ENCODE results near the gene GMPPB.
"Not testable (repeated sequence)": the region's sequence is repeated elsewhere in the genome, so short reads cannot be mapped to it uniquely, and the experiment has no call there.

GMPPB gene

GRCh38 chr3:49712631-49713317, 11.0 kb downstream of the GMPPB start:
- DNase-seq: no peak

- no peak for DNase-seq
Observed at GRCh38 chr3:49712166-49712565, 11.6 kb downstream of the GMPPB start.

- DNase-seq: no peak
Observed at GRCh38 chr3:49711489-49711888, 12.3 kb downstream of the GMPPB start.

- no peak for DNase-seq
Observed at GRCh38 chr3:49709852-49710251, 13.9 kb downstream of the GMPPB start.

- DNase-seq: no peak
Observed at GRCh38 chr3:49707113-49707480, 16.7 kb downstream of the GMPPB start.

GRCh38 chr3:49706456-49707112, 17.2 kb downstream of the GMPPB start:
- DNase-seq: no peak

GRCh38 chr3:49705390-49705960, 18.3 kb downstream of the GMPPB start:
- no peak for DNase-seq

GRCh38 chr3:49704629-49705028, 19.1 kb downstream of the GMPPB start:
- DNase-seq: no peak

- no peak for DNase-seq
Observed at GRCh38 chr3:49703956-49704355, 19.8 kb downstream of the GMPPB start.

- DNase-seq: peak; percentile 64
Observed at GRCh38 chr3:49703443-49703927, 20.3 kb downstream of the GMPPB start.

GRCh38 chr3:49702672-49703071, 21.1 kb downstream of the GMPPB start:
- no peak for DNase-seq

- no peak for DNase-seq
Observed at GRCh38 chr3:49701388-49702077, 22.2 kb downstream of the GMPPB start.

GRCh38 chr3:49700453-49701128, 23.2 kb downstream of the GMPPB start:
- no peak for DNase-seq

GRCh38 chr3:49700014-49700413, 23.7 kb downstream of the GMPPB start:
- DNase-seq: no peak

- DNase-seq: peak; percentile 57
Observed at GRCh38 chr3:49699281-49699979, 24.3 kb downstream of the GMPPB start.

- not testable (repeated sequence) for DNase-seq
Observed at GRCh38 chr3:49695350-49696015, 28.3 kb downstream of the GMPPB start.

- DNase-seq: not testable (repeated sequence)
Observed at GRCh38 chr3:49694409-49695070, 29.2 kb downstream of the GMPPB start.

GRCh38 chr3:49691481-49691880, 32.3 kb downstream of the GMPPB start:
- DNase-seq: not testable (repeated sequence)

GRCh38 chr3:49690856-49691255, 32.9 kb downstream of the GMPPB start:
- not testable (repeated sequence) for DNase-seq

- not testable (repeated sequence) for DNase-seq
Observed at GRCh38 chr3:49689908-49690624, 33.7 kb downstream of the GMPPB start.
